Uterus (tissue), 2 donors: ENCODE data around the gene CCDC150.

ENCODE experiments used
- CTCF ChIP-seq, 4 experiments: fragments of 200-600 bp in 2 of 4; fragments of 450-650 bp in 2 of 4; sonication (generic) in 2 of 4; IDR thresholded peaks; one replicate each; pipeline ENCODE4 v1.5.1; 2016 to 2019; ENCODE audit warnings: antibody characterized with exemption in 4 of 4, mild to moderate bottlenecking in 2 of 4, moderate library complexity in 1 of 4
- POLR2A ChIP-seq, 2 donors: fragments of 450-650 bp; IDR thresholded peaks; one replicate each; pipeline ENCODE4 v1.6.1; 2016; ENCODE audit warnings: antibody characterized with exemption in 2 of 2, mild to moderate bottlenecking in 1 of 2, moderate library complexity in 1 of 2

- no peak for TF ChIP-seq POLR2A (IDR thresholded peaks at IDR 0.05)
- TF ChIP-seq CTCF (IDR thresholded peaks at IDR 0.05): no peak
Observed at GRCh38 chr2:196618661-196619060, 20.9 kb upstream of the CCDC150 start.
